Bone marrow (tissue), 2 donors: ENCODE results near the gene CPAMD8.
"Not testable (repeated sequence)": the region's sequence is repeated elsewhere in the genome, so short reads cannot be mapped to it uniquely, and the experiment has no call there.

ENCODE experiments used
- DNase-seq, 2 donors: peaks; one replicate each; lab custom pipeline; 2025; lab: John Stamatoyannopoulos, UW

The CPAMD8 gene

DNA sequence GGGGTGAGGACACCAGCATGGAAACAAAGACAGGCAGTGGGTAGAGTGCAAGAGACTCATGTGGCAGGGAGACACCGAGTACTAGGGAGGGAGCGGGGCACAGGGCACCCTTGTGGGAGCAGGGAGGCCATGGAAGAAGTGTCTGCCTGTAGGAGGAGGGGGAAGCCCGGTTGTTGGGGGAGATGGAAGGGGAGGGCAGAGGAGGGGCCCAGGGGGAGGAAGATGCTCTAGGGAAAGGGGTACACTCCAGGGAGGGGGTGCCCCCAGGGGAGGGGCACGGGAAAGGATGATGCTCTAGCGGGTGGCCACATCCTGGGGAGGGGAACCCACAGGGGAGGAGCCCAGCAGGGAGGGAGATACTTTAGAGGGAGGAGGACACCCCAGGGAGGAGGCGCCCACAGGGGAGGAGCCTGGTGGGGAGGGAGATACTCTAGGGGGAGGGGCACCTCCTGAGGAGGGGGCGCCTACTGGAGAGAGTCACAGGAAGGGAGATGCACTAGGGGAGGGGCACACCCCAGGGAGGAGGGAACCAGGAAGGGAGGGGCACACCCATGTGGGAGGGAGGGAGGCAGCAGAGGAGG is 24.9 kb downstream of the CPAMD8 start:
- no peak for DNase-seq

DNA sequence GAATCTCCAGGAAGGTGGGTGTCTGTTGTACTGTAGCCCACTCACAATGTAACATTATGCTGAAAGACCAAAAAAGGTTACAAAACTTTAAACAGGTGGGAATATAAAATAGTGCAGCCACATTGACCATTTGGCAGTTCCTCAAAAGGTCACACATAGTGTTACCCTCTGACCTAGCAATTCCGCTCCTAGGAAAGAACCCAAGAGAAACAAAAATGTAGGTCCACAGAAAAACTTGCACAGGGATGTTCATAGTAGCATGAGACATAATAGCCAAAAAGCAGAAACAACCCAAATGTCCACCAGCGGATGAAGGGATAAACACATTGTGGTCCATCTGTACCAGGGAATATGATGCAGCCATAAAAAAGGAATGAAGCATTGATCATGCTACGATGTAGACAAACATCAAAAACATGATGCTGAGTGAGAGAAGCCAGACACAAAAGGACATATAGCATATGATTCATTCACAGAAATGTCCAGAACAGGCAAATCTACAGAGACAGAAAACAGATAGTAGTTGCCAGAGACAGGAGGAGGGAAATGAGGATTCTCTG is 27.9 kb downstream of the CPAMD8 start:
- DNase-seq, result no peak

DNA sequence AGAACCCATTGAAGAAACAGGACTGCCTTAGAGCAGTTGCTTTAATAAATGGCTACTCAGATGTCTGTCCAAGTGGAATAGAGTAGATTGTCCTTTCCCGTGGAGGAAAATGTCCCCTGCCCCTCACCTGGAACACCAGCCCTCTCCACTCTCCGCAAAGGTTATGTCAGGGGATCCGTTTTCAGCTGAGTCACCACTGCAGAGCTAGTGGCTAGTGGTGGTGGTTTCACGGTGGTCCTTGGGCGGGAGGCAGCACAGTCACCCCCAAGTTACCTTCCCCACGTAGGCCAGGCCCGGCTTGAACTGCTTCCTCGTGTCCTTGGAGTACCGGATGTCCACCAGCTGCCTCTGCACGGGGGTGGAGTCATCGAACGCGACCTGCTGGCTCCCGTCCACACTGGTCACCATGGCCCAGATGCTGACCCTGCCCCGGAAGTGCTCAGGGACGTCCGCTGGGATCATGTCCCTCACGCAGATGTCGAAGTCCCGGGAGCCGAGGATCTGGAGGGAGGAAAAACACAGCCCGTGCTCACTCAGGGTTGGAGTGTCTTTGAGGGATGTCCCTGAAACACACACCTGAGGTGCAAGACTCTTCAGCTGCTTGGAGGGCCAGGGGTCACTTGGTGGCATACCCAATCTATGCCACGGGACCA is 29.6 kb downstream of the CPAMD8 start:
- not testable (repeated sequence) for DNase-seq

DNA sequence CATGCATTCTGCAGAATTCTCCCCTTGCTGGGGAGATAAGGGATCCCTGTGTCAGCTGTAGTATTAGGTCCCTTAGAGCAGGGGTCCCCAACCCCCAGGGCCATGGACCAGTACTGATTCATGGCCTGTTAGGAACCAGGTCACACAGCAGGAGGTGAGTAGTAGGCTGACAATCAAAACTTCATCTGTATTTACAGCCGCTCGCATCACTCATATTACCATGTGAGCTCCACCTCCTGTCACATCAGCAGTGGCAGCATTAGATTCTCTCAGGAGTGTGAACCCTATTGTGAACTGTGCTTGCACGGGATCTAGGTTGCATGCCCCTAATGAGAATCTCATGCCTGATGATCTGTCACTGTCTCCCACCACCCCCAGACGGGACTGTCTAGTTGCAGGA is 37.9 kb downstream of the CPAMD8 start:
- no peak for DNase-seq

DNA sequence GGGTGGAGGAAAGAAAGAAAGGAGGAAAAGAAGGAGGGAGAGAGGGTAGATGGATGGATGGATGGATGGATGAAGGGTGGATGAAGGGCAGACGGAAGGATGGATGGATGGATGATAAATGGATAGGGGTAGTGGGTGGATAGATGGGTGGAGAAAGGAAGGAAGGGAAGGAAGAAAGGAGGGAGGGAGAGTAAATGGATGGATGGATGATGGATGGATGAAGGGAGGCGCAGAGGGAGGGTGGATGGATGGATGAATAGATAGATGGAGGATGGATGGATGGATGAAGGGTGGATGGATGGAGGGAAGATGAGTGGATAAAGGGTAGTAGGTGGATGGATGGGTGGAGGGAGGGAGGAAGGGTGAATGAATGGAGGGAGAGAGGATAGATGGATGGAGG is 41.2 kb downstream of the CPAMD8 start:
- DNase-seq, result no peak

DNA sequence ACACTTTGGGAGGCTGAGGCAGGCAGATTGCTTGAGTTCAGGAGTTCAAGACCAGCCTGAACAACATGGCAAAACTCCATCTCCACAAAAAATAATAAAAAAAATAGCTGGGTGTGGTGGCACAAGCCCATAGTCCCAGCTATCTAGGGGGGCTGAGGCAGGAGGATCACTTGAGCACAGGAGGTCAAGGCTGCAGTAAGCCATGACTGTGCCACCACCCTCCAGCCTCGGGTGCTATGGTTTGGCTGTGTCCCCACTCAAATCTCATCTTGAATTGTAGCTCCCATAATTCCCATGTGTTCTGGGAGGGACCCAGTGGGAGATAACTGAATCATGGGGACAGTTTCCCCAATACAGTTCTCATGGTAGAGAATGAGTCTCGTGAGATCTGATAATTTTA is 44.0 kb downstream of the CPAMD8 start:
- DNase-seq, result not testable (repeated sequence)

DNA sequence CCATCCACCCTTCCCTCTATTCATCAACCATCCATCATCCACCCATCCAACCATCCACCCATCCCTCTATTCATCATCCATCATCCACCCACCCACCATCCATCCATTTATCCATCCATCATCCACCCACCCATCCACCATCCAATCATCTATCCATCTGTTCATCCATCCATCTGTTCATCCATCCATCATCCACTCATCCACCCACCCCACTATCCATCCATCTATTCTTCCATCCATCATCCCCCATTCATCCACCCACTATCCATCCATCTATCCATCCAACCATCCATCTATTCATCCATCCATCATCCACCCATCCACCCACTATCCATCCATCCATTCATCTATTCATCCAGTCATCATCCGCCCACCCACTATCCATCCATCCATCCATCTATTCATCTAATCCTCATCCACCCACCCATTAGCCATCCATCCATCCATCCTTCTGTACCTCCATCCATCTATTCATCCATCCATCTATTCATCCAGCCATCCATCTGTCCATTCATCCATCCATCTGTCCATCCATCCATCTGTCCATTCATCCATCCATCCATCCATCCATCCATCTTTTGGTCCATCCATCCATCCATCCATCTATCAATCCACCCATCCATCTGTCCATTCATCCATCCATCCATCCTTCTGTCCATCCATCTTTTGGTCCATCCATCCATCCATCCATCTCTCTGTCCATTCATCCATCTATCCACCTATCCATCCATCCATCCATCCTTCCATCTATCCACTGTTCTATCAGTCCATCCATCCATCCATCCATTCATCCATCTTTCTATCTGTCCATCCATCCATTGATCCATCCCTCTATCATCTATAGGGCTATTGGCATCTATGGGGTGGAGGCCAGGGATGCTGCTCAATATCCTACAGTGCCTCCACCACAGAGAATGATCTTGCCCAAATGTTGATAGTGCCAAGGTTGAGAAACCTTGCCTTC is 47.5 kb downstream of the CPAMD8 start:
- no peak for DNase-seq

DNA sequence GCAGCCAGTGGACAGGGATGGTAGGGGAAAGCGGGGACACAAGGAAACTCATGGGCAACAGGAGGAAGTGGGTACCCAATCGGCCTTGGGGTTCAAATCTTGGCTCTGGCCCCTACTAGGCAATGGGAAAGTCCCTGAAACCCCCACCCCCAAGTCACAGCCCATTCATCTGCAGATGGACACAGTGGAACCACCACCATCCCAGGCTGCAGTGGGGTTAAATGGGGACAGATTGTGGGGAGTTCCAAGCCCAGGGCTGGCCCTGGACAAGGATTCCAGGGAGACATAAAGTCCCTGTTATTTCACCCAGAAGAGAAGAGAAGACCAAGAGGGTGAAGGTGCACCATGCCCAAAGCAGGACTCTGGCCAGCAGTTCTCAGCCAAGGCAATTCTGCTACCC is 48.5 kb downstream of the CPAMD8 start:
- DNase-seq, result no peak

DNA sequence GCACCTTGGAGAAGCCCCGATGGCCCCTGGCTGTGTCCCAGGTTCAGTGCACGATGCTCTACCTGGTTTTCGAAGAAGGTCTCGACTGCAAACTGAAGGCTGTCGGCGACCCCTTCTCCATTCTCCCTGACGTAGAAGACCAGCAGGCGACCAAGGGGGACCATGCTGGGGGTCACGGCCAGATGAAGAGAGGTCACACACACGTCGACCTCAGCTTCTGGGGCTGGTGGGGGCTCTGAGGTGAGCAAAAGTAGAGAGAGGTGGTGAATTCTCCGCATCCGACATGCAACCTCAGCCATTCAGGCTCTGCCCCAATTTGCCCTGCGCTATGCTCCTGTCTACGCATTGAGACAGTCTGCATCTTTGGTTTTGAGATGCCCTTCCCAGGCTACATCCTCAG is 49.3 kb downstream of the CPAMD8 start:
- DNase-seq, result no peak

DNA sequence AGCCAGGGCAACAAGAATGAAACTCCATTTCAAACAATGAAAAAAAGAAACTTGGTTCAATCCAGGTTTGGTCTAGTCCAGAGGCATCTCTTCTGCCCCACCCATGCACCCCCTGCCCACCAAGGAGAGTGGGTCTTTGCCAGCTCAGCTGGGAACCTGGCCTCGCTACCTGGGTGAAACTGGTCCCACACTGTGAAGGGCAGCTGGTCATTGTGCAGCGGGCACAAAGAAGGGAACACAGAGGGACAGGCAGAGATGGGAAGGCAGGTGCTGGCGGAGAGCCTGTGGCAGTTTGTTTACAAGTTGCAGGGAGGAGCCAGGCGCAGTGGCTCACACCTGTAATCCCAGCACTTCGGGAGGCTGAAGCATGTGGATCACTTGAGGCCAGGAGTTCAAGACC is 50.2 kb downstream of the CPAMD8 start:
- DNase-seq, result no peak

DNA sequence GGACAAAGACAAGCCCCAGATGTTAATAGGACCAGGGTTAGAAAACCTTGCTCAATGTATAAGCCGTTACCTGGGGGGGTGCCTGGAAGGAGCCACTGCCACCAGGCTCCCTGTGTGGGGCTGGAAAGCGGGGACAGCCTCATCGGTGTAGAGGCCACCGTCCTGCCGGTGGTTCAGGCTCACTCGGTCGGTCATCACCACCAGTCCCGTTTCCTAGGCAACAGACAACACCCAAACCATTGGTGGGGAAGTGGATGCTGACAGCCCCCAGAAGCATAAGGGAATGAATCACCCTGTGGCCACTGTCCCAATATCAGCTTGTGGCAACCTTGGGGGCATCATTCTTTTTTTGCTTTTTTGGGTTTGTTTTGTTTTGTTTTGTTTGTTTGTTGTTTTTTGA is 55.8 kb downstream of the CPAMD8 start:
- DNase-seq, result no peak

DNA sequence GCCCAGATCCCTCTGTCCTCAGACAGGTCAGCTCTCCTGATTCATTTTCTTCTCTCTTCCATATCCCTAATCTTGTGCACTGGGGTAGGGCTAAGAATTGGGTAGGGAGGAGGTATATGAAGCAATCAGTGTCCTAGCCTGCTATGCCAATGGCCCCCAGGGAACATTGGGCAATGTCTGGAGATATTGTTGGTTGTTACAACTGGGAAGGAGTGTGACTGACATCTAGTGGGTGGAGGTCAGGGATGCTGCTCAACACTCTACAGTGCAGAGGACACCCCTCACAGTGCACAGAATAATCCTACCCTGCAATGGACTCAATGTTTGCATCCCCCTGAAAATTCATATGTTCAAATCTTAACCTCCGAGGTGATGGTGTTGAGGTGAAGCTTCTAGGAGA is 57.5 kb downstream of the CPAMD8 start:
- no peak for DNase-seq

DNA sequence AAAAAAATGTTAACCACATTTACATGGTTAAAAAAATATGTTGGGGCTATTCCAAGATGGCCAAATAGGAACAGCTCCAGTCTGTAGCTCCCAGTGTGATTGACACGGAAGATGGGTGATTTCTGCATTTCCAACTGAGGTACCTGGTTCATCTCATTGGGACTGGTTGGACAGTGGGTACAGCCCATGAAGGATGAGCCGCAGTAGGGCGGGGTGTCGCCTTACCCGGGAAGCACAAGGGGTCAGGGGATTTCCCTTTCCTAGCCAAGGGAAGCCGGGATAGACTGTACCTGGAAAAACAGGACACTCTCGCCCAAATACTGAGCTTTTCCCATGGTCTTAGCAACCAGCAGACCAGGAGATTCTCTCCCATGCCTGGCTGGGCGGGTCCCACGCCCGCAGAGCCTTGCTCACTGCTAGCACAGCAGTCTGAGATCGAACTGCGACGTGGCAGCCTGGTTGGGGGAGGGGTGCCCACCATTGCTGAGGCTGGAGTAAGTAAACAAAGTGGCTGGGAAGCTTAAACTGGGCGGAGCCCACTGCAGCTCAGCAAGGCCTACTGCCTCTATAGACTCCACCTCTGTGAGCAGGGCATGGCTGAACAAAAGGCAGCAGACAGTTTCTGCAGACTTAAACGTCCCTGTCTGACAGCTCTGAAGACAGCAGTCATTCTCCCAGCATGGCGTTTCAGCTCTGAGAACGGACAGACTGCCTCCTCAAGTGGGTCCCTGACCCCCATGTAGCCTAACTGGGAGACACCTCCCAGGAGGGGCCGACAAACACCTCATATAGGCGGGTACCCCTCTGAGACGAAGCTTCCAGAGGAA is 65.4 kb downstream of the CPAMD8 start:
- not testable (repeated sequence) for DNase-seq

DNA sequence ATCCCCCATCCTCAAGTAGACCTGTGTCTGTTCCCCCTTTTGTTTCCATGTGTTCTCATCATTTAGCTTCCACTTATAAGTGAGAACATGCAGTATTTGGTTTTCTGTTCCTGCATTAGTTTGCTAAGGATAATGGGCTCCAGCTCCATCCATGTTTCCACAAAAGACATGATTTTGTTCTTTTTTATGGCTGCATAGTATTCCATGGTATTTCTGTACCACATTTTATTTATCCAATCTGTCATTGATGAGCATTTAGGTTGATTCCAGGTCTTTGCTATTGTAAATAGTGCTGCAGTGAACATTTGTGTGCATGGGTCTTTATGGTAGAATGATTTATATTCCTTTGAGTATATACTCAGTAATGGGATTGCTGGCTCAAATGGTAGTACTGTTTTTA is 68.3 kb downstream of the CPAMD8 start:
- DNase-seq, result not testable (repeated sequence)

DNA sequence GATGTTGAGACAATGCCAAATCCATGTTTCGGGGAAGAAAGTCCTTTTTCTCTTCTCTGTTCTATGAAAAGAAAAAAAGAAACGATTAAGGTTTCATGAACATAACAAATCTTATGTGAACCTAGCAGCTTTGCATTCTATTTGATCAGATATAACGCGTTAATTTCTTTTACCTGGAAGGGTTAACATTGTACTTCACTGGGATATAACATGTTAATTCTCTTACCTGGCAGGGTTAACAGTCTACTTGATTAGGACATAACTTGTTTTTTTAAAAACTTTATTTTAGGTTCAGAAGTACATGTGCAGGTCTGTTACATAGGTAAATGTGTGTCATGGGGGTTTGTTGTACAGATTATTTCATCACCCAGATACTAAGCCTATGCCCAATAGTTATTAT is 68.8 kb downstream of the CPAMD8 start:
- no peak for DNase-seq

DNA sequence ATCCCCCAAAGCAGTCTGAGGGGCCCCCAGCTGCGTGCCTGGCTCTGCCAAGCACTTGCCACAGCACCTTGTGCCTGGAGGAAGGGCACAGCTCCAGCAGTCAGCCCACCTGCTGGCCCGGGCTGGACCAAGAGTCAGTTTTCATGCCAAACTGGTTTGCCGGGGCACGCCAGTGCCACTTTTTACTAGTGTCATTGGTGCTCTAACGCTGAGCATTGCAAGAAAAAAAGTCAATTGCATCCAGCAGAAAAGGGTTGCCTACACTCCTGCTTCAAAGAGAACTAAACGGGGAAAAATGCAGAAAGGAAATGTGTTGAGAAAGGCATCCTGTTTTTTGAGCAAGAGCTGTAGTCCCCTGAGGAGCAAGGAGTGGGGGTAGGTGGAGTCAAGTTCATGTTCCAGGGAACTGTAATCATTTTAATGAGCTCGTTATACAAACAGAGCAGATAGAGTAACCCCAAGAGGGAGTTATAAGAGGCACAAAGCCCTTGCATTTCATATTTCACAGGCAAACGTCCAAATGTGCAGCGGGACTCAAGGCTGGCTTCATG is 69.4 kb downstream of the CPAMD8 start:
- DNase-seq, result no peak

DNA sequence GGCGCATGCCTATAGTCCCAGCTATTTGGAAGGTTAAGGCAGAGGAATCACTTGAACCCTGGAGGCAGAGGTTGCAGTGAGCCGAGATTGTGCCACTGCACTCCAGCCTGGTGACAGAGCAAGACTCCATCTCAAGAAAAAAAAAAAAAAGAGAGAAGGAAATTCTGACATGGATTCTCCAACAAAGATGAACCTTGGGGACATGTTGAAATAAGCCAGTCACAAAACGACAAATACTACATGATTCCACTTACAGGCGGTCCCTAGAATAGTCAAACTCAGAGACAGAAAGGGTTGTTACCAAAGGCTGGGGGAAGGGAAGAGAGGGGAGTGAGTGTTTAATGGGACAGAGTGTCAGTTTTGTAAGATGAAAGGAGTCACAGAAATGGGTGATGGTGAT is 71.4 kb downstream of the CPAMD8 start:
- no peak for DNase-seq

DNA sequence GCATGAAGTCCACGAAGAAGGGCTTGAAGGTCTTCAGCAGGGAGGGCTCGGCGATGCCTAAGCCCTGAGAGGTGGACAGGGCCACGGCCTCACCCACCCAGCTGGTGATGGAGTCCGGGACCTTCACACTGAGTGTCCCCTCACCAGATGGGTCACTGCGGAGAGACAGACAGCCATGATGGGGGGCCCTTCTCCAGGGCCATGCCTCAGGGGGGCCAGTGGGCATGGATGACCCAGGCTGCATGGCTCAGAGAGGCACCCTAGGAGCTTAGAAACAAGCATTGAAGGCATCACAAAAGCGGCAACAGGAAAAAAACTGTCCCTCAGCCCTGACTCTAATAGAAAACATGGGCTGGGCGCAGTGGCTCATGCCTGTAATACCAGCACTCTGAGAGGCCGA is 74.6 kb downstream of the CPAMD8 start:
- DNase-seq, result no peak

DNA sequence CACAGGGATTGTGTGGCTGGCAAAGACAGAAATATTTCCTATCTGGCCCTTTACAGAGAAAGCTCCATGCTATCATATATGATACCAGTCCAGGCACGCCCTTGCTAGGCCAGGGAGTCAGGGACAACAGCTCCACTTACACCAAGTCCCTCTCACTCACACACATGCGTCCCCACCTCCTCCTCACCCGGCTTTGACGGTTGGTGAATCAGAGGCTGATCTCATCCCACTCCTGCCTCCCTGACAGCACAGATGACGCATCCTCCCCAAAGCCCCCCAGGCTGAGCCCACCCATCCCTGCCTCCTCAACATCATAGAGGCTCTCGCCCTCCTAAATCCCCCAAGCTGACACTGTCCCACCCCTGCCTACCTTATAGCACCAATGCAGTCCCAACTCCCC is 75.1 kb downstream of the CPAMD8 start:
- no peak for DNase-seq

DNA sequence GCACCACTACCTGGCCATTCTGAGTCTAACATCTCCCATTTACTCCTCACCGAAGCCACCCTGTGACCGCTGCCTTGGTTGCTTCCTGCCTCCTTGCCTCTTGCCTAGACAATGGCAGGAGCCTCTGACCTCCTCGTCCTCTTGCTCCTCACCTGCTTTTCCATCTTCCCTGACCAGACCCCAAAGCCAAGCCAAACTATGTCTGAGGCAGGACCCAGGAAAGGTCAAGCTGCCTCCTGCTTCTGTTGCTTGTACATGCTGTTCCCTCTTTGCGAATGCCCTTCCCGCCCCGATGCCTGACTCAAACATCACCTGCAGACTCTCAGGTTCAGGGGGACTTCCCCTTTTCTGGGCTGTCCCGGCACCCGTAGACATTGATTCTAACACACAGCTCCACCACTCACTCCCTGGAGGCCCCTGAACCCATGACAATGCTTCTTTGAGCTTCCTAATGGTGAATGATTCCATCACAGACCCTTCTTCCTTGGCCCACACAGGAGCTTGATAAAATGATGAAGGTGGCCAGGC is 77.0 kb downstream of the CPAMD8 start:
- DNase-seq, result no peak
